ENCODE measurements around the gene CENPE. TPM values are rescaled to one million over a fixed set of nuclear protein-coding genes. Genes with fewer than 3 reads are reported as not detected.

CENPE gene
- polyA plus RNA-seq, 3 donors: 0.03 to 0.17 (median 0.07) TPM

DNA sequence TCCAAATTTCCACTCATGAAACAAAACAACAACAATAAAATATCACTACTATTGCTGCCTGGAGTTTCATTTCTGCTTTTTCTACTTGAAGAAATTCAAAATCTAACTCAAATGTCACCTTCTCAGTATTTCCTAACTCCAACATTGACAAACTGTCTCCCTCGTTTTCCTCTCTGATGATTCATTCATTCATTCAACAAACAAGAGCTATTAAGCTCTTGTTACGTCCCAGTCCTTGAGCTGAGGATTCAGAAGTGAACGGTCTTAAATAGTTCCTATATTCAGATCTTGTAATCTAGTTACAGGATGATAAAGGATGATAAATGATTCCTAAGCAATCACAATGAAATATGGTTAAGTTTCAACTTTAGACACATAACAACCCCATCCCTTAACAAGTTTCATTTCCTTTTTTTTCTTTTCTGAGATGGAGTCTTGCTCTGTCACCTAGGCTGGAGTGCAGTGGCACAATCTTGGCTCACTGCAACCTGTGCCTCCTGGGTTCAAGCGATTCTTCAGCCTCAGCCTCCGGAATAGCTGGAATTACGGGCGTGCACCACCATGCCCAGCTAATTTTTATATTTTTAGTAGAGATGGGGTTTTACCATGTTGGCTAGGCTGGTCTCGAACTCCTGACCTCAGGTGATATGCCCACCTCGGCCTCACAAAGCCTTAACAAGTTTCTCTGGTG, 123.3 kb downstream of the CENPE start:
- Mint-ChIP-seq H3K4me1 (peaks cover 29% of the 10 kb centered on the region), H3K27ac (peak overlapping the region in 6 of 7 donors; percentile 17 to 85 (median 74)), H3K4me3 (peak overlapping the region; percentile 31 to 95), H3K36me3 (peaks cover 0 to 2% of the 10 kb centered on the region in 2 donors), H3K9me3 (no peaks in the 10 kb centered on the region), H3K27me3 (ENCODE audit: low read depth in 3 of 3) (peaks cover 11 to 18% (median 17%) of the 10 kb centered on the region in 3 donors)
- no peak overlapping the region for H3K9ac ChIP-seq (ENCODE audit: insufficient read depth, low read length, poor library complexity, severe bottlenecking)
- no peaks in the 10 kb centered on the region for H4K20me1 ChIP-seq (ENCODE audit: insufficient read depth, low read length)
- TF ChIP-seq, protein P1, sequence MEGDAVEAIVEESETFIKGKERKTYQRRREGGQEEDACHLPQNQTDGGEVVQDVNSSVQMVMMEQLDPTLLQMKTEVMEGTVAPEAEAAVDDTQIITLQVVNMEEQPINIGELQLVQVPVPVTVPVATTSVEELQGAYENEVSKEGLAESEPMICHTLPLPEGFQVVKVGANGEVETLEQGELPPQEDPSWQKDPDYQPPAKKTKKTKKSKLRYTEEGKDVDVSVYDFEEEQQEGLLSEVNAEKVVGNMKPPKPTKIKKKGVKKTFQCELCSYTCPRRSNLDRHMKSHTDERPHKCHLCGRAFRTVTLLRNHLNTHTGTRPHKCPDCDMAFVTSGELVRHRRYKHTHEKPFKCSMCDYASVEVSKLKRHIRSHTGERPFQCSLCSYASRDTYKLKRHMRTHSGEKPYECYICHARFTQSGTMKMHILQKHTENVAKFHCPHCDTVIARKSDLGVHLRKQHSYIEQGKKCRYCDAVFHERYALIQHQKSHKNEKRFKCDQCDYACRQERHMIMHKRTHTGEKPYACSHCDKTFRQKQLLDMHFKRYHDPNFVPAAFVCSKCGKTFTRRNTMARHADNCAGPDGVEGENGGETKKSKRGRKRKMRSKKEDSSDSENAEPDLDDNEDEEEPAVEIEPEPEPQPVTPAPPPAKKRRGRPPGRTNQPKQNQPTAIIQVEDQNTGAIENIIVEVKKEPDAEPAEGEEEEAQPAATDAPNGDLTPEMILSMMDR (IDR thresholded peaks at IDR 0.05): no peak
- DNase-seq: peak; percentile 71 to 92 (median 88)
- H2AFZ ChIP-seq (ENCODE audit: insufficient read depth, low read depth, low read length, poor library complexity, severe bottlenecking): no peak overlapping the region
- H3K27me3 ChIP-seq (ENCODE audit: control insufficient read depth in 2 of 2, insufficient read depth in 2 of 2, low read length in 2 of 2): peaks cover 3 to 12% of the 10 kb centered on the region in 2 donors
- peak overlapping the region; percentile 87 for H3K4me2 ChIP-seq (replicated peaks; ENCODE audit: extremely low read depth, low read length, poor library complexity, severe bottlenecking)
- H3K9me3 ChIP-seq (replicated peaks in 1 of 2; ENCODE audit: control insufficient read depth in 1 of 2, insufficient read depth in 1 of 2, low read length in 2 of 2): no peaks in the 10 kb centered on the region
- peak overlapping the region in 1 of 2 donors; percentile 17 for H3K27ac ChIP-seq (ENCODE audit: low read depth in 1 of 2, low read length in 2 of 2)
- H3K4me3 ChIP-seq (replicated peaks in 1 of 3; ENCODE audit: low read depth in 2 of 3, low read length in 3 of 3): peak overlapping the region in 1 of 3 experiments; percentile 72
- H3K4me1 ChIP-seq (ENCODE audit: control insufficient read depth in 1 of 2, insufficient read depth in 2 of 2, low read length in 2 of 2): peaks cover 25 to 33% of the 10 kb centered on the region in 2 donors
- no CpG with 5 or more reads among the region's 9 CpGs for WGBS (ENCODE audit: insufficient coverage)
- H3K36me3 ChIP-seq (replicated peaks in 1 of 2; ENCODE audit: control insufficient read depth in 1 of 2, insufficient read depth in 2 of 2, low read length in 2 of 2): no peaks in the 10 kb centered on the region
- intact Hi-C loops (cut with micrococcal nuclease): no loop called here
- H3K79me2 ChIP-seq (ENCODE audit: insufficient read depth, low read length): no peaks in the 10 kb centered on the region

DNA sequence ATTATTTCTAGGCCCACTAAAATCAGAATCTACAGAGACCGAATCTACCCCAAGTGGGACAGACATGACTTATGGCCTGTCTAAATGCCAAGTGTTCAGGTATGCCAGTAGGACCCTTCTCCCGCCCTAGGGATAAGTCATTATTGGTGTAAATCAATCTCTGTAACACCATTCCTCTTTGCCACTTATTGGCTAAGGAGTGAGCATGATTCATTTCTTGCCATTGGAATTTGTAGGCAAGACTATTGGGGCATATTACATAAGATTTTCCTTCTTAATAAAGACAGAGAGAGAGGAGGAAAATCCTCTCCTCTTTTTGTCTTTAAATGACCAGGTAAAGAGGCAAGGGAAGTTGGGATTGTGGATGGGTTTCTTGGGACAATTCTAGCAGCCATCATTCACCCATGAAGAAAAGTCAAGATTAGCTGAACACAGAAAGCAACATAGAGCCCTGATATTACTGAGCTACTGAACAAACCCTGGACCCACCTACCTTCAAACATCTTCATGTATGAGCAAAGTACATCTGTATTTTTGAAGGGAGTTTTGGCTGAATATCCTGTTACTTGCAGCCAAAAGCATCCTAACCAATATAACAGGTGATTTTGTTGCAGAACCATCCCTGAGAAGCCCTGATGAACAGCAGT, 124.2 kb downstream of the CENPE start:
- H3K36me3 Mint-ChIP-seq: peaks cover 0 to 2% of the 10 kb centered on the region in 2 donors
- no CpG with 5 or more reads among the region's 2 CpGs for WGBS (ENCODE audit: insufficient coverage)
- H3K79me2 ChIP-seq (ENCODE audit: insufficient read depth, low read length): no peaks in the 10 kb centered on the region
- peaks cover 25 to 33% of the 10 kb centered on the region in 2 donors for H3K4me1 ChIP-seq (ENCODE audit: control insufficient read depth in 1 of 2, insufficient read depth in 2 of 2, low read length in 2 of 2)
- H3K9ac ChIP-seq (ENCODE audit: insufficient read depth, low read length, poor library complexity, severe bottlenecking): no peak overlapping the region
- H3K27me3 Mint-ChIP-seq (ENCODE audit: low read depth in 3 of 3): peaks cover 11 to 18% (median 17%) of the 10 kb centered on the region in 3 donors
- peak overlapping the region in 2 of 7 donors; percentile 17 to 49 for H3K27ac Mint-ChIP-seq
- H3K27me3 ChIP-seq (ENCODE audit: control insufficient read depth in 2 of 2, insufficient read depth in 2 of 2, low read length in 2 of 2): peaks cover 3 to 12% of the 10 kb centered on the region in 2 donors
- H3K36me3 ChIP-seq (replicated peaks in 1 of 2; ENCODE audit: control insufficient read depth in 1 of 2, insufficient read depth in 2 of 2, low read length in 2 of 2): no peaks in the 10 kb centered on the region
- H3K4me2 ChIP-seq (replicated peaks; ENCODE audit: extremely low read depth, low read length, poor library complexity, severe bottlenecking): peak overlapping the region; percentile 87
- no peak overlapping the region for H3K27ac ChIP-seq (ENCODE audit: low read depth in 1 of 2, low read length in 2 of 2)
- H3K9me3 Mint-ChIP-seq: no peaks in the 10 kb centered on the region
- peaks cover 29% of the 10 kb centered on the region for H3K4me1 Mint-ChIP-seq
- intact Hi-C loops (cut with micrococcal nuclease): no loop called here
- H3K4me3 Mint-ChIP-seq: no peak overlapping the region
- H3K4me3 ChIP-seq (replicated peaks in 1 of 3; ENCODE audit: low read depth in 2 of 3, low read length in 3 of 3): no peak overlapping the region
- H3K9me3 ChIP-seq (replicated peaks in 1 of 2; ENCODE audit: control insufficient read depth in 1 of 2, insufficient read depth in 1 of 2, low read length in 2 of 2): no peaks in the 10 kb centered on the region
- H4K20me1 ChIP-seq (ENCODE audit: insufficient read depth, low read length): no peaks in the 10 kb centered on the region
- no peak overlapping the region for H2AFZ ChIP-seq (ENCODE audit: insufficient read depth, low read depth, low read length, poor library complexity, severe bottlenecking)
- TF ChIP-seq, protein P1 (IDR thresholded peaks at IDR 0.05): no peak
- DNase-seq: no peak
